WTC11 (cell line): ENCODE measurements around the gene CLEC3B. TPM values are rescaled to one million over a fixed set of nuclear protein-coding genes. Genes with fewer than 3 reads are reported as not detected.
A peak's percentile ranks its signal among the peaks of the same experiment; 100 is the strongest.

Source experiments
- ATAC-seq: fragments of 200-7000 bp; cut with Tn5 transposase; 2 replicates; pipeline ENCODE4 v1.10.0; 2021; ENCODE audit warnings: mild to moderate bottlenecking, moderate library complexity
- CTCF ChIA-PET: fragments of 300-600 bp; sonication (Branson Sonifier 250); formaldehyde crosslinking; loops from one replicate; lab custom pipeline; 2021; ENCODE audit warnings: antibody characterized with exemption; lab: Charles Lee
- POLR2A ChIA-PET: fragments of 350-600 bp; sonication (Branson Sonifier 250); formaldehyde crosslinking; loops from one replicate; lab custom pipeline; 2021; ENCODE audit warnings: antibody characterized with exemption; lab: Charles Lee
- DNase-seq: peaks from one replicate; pipeline ENCODE4 v3.0.0; 2021; ENCODE audit warnings: low spot score
- H3K27ac Mint-ChIP-seq: 2 replicates; pipeline ENCODE4 v1.8.0; 2021; ENCODE audit warnings: mixed read lengths
- H3K27me3 Mint-ChIP-seq: 2 replicates; pipeline ENCODE4 v1.8.0; 2021; ENCODE audit warnings: low read depth, mild to moderate bottlenecking, moderate library complexity, mixed read lengths
- H3K36me3 Mint-ChIP-seq: 2 replicates; pipeline ENCODE4 v1.8.0; 2021; ENCODE audit warnings: mixed read lengths
- H3K4me1 Mint-ChIP-seq: 2 replicates; pipeline ENCODE4 v1.8.0; 2022; ENCODE audit warnings: mixed read lengths
- H3K4me3 Mint-ChIP-seq: 2 replicates; pipeline ENCODE4 v1.8.0; 2021; ENCODE audit warnings: mild to moderate bottlenecking, moderate library complexity, mixed read lengths
- H3K9me3 Mint-ChIP-seq: 2 replicates; pipeline ENCODE4 v1.8.0; 2021; ENCODE audit warnings: mixed read lengths
- AFF4 ChIP-seq: sonication (generic); formaldehyde crosslinking; IDR thresholded peaks from 2 replicates; pipeline ENCODE4 v1.8.1; 2023; ENCODE audit warnings: mild to moderate bottlenecking, missing genetic modification reagents, borderline replicate concordance
- CDX4 ChIP-seq: fragments of 250-450 bp; sonication (Bioruptor Pico); IDR thresholded peaks from 2 replicates; pipeline ENCODE4 v1.9.0; 2021; ENCODE audit warnings: moderate library complexity, mild to moderate bottlenecking, inconsistent platforms, borderline replicate concordance
- ESRRA ChIP-seq: sonication (generic); formaldehyde crosslinking; IDR thresholded peaks from 2 replicates; pipeline ENCODE4 v1.8.1; 2022; ENCODE audit warnings: mild to moderate bottlenecking, missing genetic modification reagents, borderline replicate concordance
- FOXJ3 ChIP-seq: sonication (generic); formaldehyde crosslinking; IDR thresholded peaks from 2 replicates; pipeline ENCODE4 v1.9.0; 2021; ENCODE audit warnings: missing genetic modification reagents, mild to moderate bottlenecking, borderline replicate concordance
- FOXP1 ChIP-seq: sonication (generic); formaldehyde crosslinking; IDR thresholded peaks from 2 replicates; pipeline ENCODE4 v1.8.0; 2022; ENCODE audit warnings: missing genetic modification reagents, mild to moderate bottlenecking, moderate library complexity, borderline replicate concordance
- GABPB1 ChIP-seq: sonication (generic); formaldehyde crosslinking; IDR thresholded peaks from 2 replicates; pipeline ENCODE4 v1.8.1; 2023; ENCODE audit warnings: mild to moderate bottlenecking, missing genetic modification reagents
- TEAD4 ChIP-seq: sonication (generic); formaldehyde crosslinking; IDR thresholded peaks from 2 replicates; pipeline ENCODE4 v1.8.0; 2022; ENCODE audit warnings: mild to moderate bottlenecking, missing genetic modification reagents
- TP53 ChIP-seq: sonication (generic); formaldehyde crosslinking; IDR thresholded peaks from 2 replicates; pipeline ENCODE4 v1.8.1; 2023; ENCODE audit warnings: mild to moderate bottlenecking, missing genetic modification reagents
- ZNF263 ChIP-seq: sonication (generic); formaldehyde crosslinking; IDR thresholded peaks from 2 replicates; pipeline ENCODE4 v1.8.1; 2022; ENCODE audit warnings: low read depth, mild to moderate bottlenecking, moderate library complexity, missing genetic modification reagents
- ZNF423 ChIP-seq: fragments of 250-450 bp; sonication (Bioruptor Pico); IDR thresholded peaks from 2 replicates; pipeline ENCODE4 v2.1.2; 2022; ENCODE audit warnings: mild to moderate bottlenecking, moderate library complexity
- total RNA-seq: library from RNA; stranded (reverse); gene quantifications from 3 replicates; pipeline ENCODE4 v1.2.3, GENCODE V29; 2021
- TF ChIP-seq, protein P1 (sequence below): sonication (generic); formaldehyde crosslinking; IDR thresholded peaks from 2 replicates; pipeline ENCODE4 v1.8.1; 2022; ENCODE audit warnings: mild to moderate bottlenecking, moderate library complexity, missing genetic modification reagents
- TF ChIP-seq, protein P2 (sequence below): sonication (generic); formaldehyde crosslinking; conservative IDR thresholded peaks from 2 replicates; pipeline ENCODE4 v1.8.1; 2022; ENCODE audit warnings: mild to moderate bottlenecking, missing genetic modification reagents
- TF ChIP-seq, protein P3 (sequence below): fragments of 250-450 bp; sonication (Bioruptor Pico); IDR thresholded peaks from 2 replicates; pipeline ENCODE4 v1.9.0; 2021; ENCODE audit warnings: mild to moderate bottlenecking, borderline replicate concordance
- TF ChIP-seq, protein P4 (sequence below): sonication (generic); formaldehyde crosslinking; IDR thresholded peaks from 2 replicates; pipeline ENCODE4 v1.8.0; 2023; ENCODE audit warnings: missing genetic modification reagents
- TF ChIP-seq, protein P5 (sequence below): sonication (generic); formaldehyde crosslinking; IDR thresholded peaks from 2 replicates; pipeline ENCODE4 v1.8.0; 2022; ENCODE audit warnings: mild to moderate bottlenecking, missing genetic modification reagents

CLEC3B gene
- total RNA-seq, 1 experiment from 2014 or later = 0.81 TPM

- CTCF ChIA-PET = interaction anchor here (0.6 to 1.6 kb wide), 3 partner anchors 150 to 763 kb away, joined by 3 to 4 read pairs (median 3); no protein-coding TSS in a partner anchor
These were observed 34.2 kb downstream of the CLEC3B start for GRCh38 chr3:45060165-45060892.

More at GRCh38 chr3:45060165-45060892, 34.2 kb downstream of the CLEC3B start:
- TF ChIP-seq TP53 (no peak), ZNF263 (CRISPR knock-in tag) (no peak), TEAD4 (CRISPR knock-in tag) (no peak), GABPB1 (CRISPR knock-in tag) (no peak), ZNF423 (CRISPR knock-in tag) (no peak), FOXP1 (no peak), AFF4 (no peak), CDX4 (CRISPR knock-in tag) (no peak), ESRRA (CRISPR knock-in tag) (no peak), FOXJ3 (CRISPR knock-in tag) (no peak)
- TF ChIP-seq, protein P1, sequence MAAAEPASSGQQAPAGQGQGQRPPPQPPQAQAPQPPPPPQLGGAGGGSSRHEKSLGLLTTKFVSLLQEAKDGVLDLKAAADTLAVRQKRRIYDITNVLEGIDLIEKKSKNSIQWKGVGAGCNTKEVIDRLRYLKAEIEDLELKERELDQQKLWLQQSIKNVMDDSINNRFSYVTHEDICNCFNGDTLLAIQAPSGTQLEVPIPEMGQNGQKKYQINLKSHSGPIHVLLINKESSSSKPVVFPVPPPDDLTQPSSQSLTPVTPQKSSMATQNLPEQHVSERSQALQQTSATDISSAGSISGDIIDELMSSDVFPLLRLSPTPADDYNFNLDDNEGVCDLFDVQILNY = no peak
- TF ChIP-seq, protein P2, sequence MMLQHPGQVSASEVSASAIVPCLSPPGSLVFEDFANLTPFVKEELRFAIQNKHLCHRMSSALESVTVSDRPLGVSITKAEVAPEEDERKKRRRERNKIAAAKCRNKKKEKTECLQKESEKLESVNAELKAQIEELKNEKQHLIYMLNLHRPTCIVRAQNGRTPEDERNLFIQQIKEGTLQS = no peak
- TF ChIP-seq, protein P3, sequence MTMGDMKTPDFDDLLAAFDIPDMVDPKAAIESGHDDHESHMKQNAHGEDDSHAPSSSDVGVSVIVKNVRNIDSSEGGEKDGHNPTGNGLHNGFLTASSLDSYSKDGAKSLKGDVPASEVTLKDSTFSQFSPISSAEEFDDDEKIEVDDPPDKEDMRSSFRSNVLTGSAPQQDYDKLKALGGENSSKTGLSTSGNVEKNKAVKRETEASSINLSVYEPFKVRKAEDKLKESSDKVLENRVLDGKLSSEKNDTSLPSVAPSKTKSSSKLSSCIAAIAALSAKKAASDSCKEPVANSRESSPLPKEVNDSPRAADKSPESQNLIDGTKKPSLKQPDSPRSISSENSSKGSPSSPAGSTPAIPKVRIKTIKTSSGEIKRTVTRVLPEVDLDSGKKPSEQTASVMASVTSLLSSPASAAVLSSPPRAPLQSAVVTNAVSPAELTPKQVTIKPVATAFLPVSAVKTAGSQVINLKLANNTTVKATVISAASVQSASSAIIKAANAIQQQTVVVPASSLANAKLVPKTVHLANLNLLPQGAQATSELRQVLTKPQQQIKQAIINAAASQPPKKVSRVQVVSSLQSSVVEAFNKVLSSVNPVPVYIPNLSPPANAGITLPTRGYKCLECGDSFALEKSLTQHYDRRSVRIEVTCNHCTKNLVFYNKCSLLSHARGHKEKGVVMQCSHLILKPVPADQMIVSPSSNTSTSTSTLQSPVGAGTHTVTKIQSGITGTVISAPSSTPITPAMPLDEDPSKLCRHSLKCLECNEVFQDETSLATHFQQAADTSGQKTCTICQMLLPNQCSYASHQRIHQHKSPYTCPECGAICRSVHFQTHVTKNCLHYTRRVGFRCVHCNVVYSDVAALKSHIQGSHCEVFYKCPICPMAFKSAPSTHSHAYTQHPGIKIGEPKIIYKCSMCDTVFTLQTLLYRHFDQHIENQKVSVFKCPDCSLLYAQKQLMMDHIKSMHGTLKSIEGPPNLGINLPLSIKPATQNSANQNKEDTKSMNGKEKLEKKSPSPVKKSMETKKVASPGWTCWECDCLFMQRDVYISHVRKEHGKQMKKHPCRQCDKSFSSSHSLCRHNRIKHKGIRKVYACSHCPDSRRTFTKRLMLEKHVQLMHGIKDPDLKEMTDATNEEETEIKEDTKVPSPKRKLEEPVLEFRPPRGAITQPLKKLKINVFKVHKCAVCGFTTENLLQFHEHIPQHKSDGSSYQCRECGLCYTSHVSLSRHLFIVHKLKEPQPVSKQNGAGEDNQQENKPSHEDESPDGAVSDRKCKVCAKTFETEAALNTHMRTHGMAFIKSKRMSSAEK (CRISPR knock-in tag) = no peak
- TF ChIP-seq, protein P4, sequence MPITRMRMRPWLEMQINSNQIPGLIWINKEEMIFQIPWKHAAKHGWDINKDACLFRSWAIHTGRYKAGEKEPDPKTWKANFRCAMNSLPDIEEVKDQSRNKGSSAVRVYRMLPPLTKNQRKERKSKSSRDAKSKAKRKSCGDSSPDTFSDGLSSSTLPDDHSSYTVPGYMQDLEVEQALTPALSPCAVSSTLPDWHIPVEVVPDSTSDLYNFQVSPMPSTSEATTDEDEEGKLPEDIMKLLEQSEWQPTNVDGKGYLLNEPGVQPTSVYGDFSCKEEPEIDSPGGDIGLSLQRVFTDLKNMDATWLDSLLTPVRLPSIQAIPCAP = no peak
- TF ChIP-seq, protein P5, sequence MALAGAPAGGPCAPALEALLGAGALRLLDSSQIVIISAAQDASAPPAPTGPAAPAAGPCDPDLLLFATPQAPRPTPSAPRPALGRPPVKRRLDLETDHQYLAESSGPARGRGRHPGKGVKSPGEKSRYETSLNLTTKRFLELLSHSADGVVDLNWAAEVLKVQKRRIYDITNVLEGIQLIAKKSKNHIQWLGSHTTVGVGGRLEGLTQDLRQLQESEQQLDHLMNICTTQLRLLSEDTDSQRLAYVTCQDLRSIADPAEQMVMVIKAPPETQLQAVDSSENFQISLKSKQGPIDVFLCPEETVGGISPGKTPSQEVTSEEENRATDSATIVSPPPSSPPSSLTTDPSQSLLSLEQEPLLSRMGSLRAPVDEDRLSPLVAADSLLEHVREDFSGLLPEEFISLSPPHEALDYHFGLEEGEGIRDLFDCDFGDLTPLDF (CRISPR knock-in tag) = no peak
- POLR2A ChIA-PET = no interaction called here
- Mint-ChIP-seq H3K9me3 (no peaks in the 10 kb centered on the region), H3K4me3 (no peak overlapping the region), H3K27me3 (peaks cover 83% of the 10 kb centered on the region), H3K36me3 (no peaks in the 10 kb centered on the region), H3K4me1 (peaks cover 24% of the 10 kb centered on the region), H3K27ac (no peak overlapping the region)
- ATAC-seq (peak; percentile 54), DNase-seq (no peak)
